GM12891 (cell line): ENCODE data around the gene PAK1IP1.

ENCODE experiments used
- DNase-seq: peaks from one replicate; pipeline ENCODE4 v3.0.0; 2011; ENCODE audit warnings: low spot score; ENCODE audit not compliant: insufficient read length
- FAIRE-seq: peaks from 2 replicates; lab custom pipeline; 2011; peaks lifted over from hg19 to GRCh38; lab: Jason Lieb, UNC
- PAX5 ChIP-seq: IDR thresholded peaks from 2 replicates; pipeline ENCODE4 v1.6.1; 2011; ENCODE audit warnings: low read length, moderate library complexity, mild to moderate bottlenecking; ENCODE audit not compliant: insufficient read depth, severe bottlenecking
- POLR2A ChIP-seq: IDR thresholded peaks from 2 replicates; pipeline ENCODE4 v1.6.1; 2011; ENCODE audit warnings: low read depth, low read length, control low read depth
- POLR2AphosphoS5 ChIP-seq: IDR thresholded peaks from 2 replicates; pipeline ENCODE4 v1.6.1; 2011; ENCODE audit warnings: low read depth, low read length, control low read depth
- POU2F2 ChIP-seq: IDR thresholded peaks from 2 replicates; pipeline ENCODE4 v1.6.1; 2011; ENCODE audit warnings: low read depth, mild to moderate bottlenecking, control low read depth, low read length, moderate library complexity
- SPI1 ChIP-seq: IDR thresholded peaks from 2 replicates; pipeline ENCODE4 v1.6.1; 2011; ENCODE audit warnings: low read depth, low read length, control low read depth
- TAF1 ChIP-seq: IDR thresholded peaks from 2 replicates; pipeline ENCODE4 v1.6.1; 2011; ENCODE audit warnings: low read depth, low read length, control low read depth

Gene PAK1IP1

DNA sequence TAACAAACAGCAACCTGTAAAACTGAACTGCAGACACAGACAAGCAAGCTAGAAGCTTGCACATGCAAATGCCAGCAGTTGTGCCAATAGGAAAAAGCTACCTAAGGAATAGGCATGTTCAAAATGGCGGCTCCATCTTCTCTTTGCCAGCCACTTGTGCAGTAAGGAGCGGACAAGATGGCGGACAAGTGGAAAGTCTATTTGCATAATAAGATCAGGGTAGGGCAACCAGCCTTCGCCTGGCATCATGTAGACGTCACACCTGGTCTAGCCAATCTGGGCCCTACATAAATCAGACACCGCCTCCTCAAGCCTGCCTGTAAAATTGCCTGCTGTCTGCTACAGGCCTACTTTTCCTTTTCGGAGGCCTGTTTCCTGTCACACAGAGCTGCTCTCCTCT lies 18.4 kb upstream of the PAK1IP1 start:
- TF ChIP-seq POLR2AphosphoS5 (no peak), SPI1 (no peak), POU2F2 (no peak), POLR2A (no peak), PAX5 (no peak), TAF1 (no peak)
- DNase-seq (no peak), FAIRE-seq (no peak)

DNA sequence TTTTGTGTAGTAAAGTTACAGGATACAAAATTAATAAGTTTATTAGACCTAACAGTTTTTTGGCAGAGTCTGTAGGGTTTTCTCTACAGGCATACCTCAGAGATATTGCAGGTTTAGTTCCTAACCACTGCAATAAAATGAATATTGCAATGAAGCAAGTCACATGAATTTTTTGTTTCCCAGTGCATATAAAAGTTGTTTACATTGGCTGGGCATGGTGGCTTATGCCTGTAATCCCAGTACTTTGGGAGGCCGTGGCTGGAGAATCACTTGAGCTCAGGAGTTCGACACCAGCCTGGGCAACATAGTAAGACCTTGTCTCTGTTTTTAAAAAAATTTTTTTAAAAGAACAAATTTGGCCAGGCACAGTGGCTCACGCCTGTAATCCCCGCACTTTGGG lies 16.3 kb upstream of the PAK1IP1 start:
- FAIRE-seq = no peak
- no peak for TF ChIP-seq POLR2AphosphoS5

DNA sequence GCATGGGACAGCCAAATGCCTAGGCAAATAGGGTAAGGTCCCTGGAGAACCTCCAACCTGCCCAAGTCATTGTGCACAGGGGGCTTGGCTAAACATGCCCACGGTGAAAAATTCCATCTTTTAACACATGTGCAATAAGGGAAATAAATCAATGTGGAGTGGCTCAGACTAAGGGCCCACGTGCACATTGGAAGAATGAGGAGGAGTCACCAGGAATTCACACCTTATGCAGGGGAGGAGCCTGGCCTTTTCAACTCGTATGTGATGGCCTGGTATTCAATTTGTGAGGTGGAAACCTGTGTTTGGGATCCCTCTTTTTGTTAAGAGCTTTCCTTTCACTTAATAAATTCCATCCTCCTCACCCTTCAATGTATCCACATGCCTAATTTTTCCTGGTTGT lies 13.0 kb upstream of the PAK1IP1 start:
- DNase-seq (no peak), FAIRE-seq (no peak)
- no peak for TF ChIP-seq POLR2A
- no peak for TF ChIP-seq SPI1
- TF ChIP-seq TAF1 = no peak
- TF ChIP-seq POLR2AphosphoS5 = no peak
- TF ChIP-seq PAX5 = no peak
- TF ChIP-seq POU2F2 = no peak

More for the DNA sequence above, 16.3 kb upstream of the PAK1IP1 start:
- no peak for DNase-seq

DNA sequence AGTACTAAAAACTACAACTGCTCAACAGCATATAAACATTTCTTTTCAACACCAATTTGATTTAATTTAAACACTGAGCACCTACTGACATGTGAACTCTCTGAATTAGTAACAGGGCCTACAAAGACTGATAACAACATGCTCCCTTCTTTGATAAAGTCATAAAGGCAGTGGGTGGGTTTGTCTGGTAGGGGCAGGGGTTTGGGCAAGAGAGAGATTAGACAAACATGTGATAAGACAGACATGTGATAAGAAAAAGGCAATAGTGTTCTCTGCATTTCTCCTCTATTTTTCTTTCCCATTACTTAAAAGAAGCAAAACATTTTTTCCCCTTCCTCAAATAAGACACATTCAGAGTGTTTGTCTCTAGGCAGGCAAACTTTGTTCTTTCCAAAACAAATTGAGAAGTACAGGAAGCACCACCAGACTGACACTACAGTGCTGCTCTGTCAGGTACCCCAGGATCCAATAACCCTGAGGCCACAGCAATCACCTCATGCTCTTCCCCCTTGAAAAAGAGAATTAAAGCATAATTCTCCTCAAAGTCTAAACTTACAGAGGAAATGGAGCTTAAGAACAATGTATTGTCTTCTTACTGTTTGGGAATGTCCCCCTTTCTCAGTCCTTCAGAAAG lies 12.3 kb upstream of the PAK1IP1 start:
- no peak for FAIRE-seq

DNA sequence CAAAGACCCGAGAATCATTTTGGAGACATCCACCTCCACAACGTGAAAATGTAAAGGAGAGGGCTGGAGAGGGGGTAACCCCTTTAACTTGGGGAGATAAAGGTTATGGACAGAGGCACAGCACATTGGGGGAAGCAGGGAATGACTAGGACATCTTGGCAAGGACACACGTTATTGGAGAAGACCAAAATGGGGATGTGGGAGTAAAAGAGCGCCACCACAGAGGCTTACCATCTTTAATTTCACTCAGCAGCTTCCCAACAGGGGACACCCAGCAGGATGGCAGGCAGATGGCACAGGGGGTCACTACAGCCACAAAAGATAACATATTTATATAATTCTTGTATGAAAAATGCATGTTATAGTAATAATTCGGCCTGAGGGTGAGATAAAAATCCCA lies 10.2 kb upstream of the PAK1IP1 start:
- no peak for DNase-seq
- TF ChIP-seq SPI1 (peak; percentile 68), POLR2AphosphoS5 (no peak), PAX5 (no peak)
- FAIRE-seq = peak; percentile 48

More for the DNA sequence above, 12.3 kb upstream of the PAK1IP1 start:
- DNase-seq = no peak
- TF ChIP-seq SPI1 = no peak

DNA sequence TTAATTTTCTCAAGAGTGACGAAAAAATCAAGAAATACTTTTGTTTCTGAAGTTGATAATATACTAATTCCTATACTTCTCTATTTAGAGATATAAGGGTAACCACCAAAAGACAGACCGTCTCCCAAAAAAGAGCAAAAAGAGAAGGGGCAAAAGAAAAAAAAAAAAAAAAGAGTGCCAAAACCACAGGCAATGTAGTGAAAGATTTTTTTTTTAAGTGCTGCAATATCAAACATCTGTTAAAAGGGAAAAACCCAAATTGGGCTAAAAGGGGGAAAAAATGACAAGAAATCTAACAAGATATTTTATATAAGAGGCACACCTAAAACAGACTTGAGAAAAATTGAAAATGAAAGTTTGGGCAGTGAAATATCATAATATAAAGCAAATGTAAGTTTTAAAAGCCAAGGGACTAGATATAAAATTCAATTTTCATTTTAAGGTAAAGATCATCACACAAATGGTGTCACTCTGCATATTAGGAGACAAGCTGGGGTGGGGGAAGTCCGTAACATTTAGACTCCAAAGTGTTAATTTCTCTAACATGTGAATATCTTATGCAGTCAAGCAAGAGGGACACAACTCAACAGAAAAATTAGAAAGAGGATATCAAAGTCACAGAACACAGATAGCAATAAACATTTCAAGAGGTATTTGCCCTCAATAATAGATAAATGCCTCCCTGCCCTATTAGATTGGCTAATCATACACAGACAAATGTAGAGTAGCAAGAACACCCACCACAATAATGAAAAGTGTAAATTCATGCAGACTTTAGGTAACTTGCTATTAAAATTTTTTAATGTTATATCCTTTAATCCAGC lies 9.5 kb upstream of the PAK1IP1 start:
- FAIRE-seq = peak; percentile 69
- no peak for DNase-seq
- no peak for TF ChIP-seq SPI1
- no peak for TF ChIP-seq PAX5
- no peak for TF ChIP-seq POLR2A
- no peak for TF ChIP-seq POLR2AphosphoS5
- no peak for TF ChIP-seq TAF1
- no peak for TF ChIP-seq POU2F2

DNA sequence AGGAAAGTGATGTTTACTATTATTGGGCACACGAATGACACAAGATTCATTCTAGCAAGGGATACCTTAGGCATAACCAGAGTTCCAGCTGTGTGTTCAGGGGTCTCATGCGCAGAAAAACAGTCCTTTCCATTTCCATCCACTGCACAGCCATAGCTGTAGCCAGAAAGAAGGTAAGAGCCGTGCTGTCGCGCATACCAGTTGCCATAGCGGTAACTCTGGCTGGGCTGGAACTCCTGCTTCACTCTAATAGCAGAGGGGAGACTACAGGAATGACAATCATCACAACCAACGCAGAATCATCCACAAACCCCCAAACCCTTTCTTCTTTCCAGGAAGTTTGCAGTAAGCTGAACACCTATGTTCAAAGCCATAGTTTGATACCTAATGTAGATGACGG lies 7.9 kb upstream of the PAK1IP1 start:
- DNase-seq (no peak), FAIRE-seq (no peak)
- TF ChIP-seq POLR2AphosphoS5 (no peak), POLR2A (no peak), PAX5 (no peak), TAF1 (no peak), POU2F2 (no peak), SPI1 (no peak)

DNA sequence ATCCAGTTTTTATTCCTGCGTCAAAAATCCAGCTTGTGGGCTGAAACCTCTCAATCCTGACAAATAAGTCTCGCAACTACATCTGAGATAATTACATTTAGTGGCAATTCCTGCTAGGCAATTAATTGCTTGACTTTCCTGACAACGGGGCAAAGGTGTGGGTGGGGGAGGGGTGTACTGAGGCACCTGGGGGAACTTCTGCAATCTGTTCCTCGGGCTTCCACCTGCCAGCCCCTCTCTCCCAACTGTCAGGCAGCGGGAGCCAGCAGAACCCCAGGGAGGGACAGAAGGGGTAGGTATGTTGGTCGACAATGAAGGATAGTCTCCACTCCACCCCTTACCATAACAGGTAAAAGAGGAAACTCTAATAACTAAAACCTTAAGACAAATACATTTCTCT lies 7.2 kb upstream of the PAK1IP1 start:
- TF ChIP-seq SPI1 (no peak), TAF1 (no peak)
- FAIRE-seq (no peak), DNase-seq (no peak)

DNA sequence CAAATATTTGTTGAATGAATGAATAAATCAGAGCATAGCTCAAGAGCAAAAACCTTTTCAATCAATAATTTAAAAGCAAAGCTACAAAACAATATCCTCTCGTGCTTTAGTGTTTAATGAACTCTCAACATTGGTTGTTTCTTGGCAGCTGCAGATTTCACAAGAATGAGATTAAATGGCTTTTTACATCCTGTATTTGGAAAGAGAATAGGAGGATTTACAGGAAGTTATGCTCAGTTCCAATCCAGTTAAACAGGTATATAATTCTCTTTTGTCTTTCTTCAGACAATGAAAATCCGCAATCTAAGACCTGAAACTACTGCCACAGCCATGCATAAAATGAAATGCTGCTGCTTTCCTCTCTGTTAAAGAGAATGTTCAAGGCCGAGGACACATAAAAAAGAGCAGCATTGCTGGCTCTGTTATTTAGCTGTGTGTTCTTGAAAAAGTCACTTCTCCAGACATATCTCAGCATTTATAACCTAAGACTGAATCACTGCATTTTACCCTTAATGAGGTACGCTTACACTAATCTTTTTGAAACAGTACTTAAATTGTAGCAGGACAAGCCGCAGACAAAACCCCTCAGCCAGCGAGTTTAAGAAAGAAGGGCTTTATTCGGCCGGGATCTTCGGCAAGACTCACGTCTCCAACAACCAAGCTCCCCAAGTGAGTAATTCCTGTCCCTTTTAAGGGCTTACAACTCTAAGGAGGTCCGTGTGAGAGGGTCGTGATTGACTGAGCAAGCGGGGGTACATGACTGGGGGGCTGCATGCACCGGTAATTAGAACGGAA lies 3.9 kb upstream of the PAK1IP1 start:
- TF ChIP-seq TAF1 (no peak), PAX5 (no peak), POU2F2 (no peak), SPI1 (no peak), POLR2AphosphoS5 (no peak), POLR2A (no peak)
- FAIRE-seq (no peak), DNase-seq (no peak)

DNA sequence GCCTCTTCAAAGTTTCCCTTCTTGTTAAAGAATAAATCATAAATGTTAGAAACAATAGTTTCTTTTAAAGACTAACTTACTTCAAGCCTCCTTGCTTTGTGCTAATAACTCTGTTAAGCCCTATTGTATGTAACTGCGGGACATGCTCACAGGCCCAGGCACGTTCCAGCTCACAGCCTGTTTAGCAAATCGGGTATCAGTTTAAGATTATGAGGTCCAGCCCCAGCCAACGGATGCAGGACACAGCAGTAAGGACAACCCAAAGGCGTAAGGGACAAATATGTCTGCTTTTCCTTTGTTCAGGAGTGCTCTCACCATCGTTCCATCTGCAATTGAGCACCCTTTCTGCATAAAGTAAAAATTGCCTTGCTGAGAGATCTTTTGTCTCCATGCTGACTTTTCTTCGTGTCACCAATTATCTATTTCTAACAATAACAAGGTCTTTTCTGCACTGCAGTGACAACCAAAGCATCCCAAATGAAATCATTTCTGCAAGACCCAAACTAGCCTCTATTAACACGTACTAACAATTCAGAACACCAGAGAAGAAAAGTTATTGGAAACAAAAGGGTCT lies 1.7 kb upstream of the PAK1IP1 start:
- DNase-seq = no peak
- TF ChIP-seq PAX5 = no peak
- no peak for TF ChIP-seq POLR2A
- no peak for FAIRE-seq
